Trophoblast cell (in vitro differentiated cells and primary cell): ENCODE data around the gene HMGCLL1.

Experiments used
- DNase-seq, 2 donors: peaks; one replicate each; pipeline ENCODE4 v3.0.0-alpha.2; 2016
- H2AFZ ChIP-seq: 2 replicates; pipeline ENCODE4 v1.6.1; 2013; ENCODE audit warnings: low read length, moderate library complexity, mild to moderate bottlenecking; ENCODE audit not compliant: insufficient read depth, poor library complexity
- H2AK5ac ChIP-seq: 2 replicates; pipeline ENCODE4 v1.6.1; 2013; ENCODE audit warnings: mild to moderate bottlenecking, low read length
- H2BK120ac ChIP-seq: 2 replicates; pipeline ENCODE4 v1.6.1; 2013; ENCODE audit warnings: low read length, mild to moderate bottlenecking, moderate library complexity; ENCODE audit not compliant: insufficient read depth, poor library complexity
- H2BK12ac ChIP-seq: 2 replicates; pipeline ENCODE4 v1.6.1; 2013; ENCODE audit warnings: mild to moderate bottlenecking, low read length, moderate library complexity
- H2BK5ac ChIP-seq: 2 replicates; pipeline ENCODE4 v1.6.1; 2013; ENCODE audit warnings: low read length, low read depth, moderate library complexity, mild to moderate bottlenecking; ENCODE audit not compliant: poor library complexity
- H3K14ac ChIP-seq: 2 replicates; pipeline ENCODE4 v1.6.1; 2013; ENCODE audit warnings: mild to moderate bottlenecking, low read length
- H3K18ac ChIP-seq: 2 replicates; pipeline ENCODE4 v1.6.1; 2013; ENCODE audit warnings: mild to moderate bottlenecking, low read length
- H3K23ac ChIP-seq: 2 replicates; pipeline ENCODE4 v1.6.1; 2013; ENCODE audit warnings: low read length
- H3K27ac ChIP-seq: 2 replicates; pipeline ENCODE4 v1.5.1; 2013; ENCODE audit warnings: low read depth, mild to moderate bottlenecking, inconsistent platforms, low read length, moderate library complexity
- H3K27me3 ChIP-seq: 2 replicates; pipeline ENCODE4 v1.6.1; 2013; ENCODE audit warnings: inconsistent platforms, mild to moderate bottlenecking, low read length, moderate library complexity; ENCODE audit not compliant: insufficient read depth
- H3K36me3 ChIP-seq, 2 experiments: 1 replicate in 1 of 2; 2 replicates in 1 of 2; pipeline ENCODE4 v1.6.1; 2013; ENCODE audit warnings: low read length in 2 of 2, mild to moderate bottlenecking in 2 of 2, moderate library complexity in 1 of 2; ENCODE audit not compliant: insufficient read depth in 2 of 2, control insufficient read depth in 1 of 2
- H3K4ac ChIP-seq: 2 replicates; pipeline ENCODE4 v1.6.1; 2013; ENCODE audit warnings: low read depth, mild to moderate bottlenecking, low read length, moderate library complexity
- H3K4me1 ChIP-seq, 2 experiments: 1 replicate in 1 of 2; 2 replicates in 1 of 2; pipeline ENCODE4 v1.6.1; 2013; ENCODE audit warnings: low read length in 2 of 2, mild to moderate bottlenecking in 2 of 2, moderate library complexity in 1 of 2; ENCODE audit not compliant: insufficient read depth in 2 of 2, control insufficient read depth in 1 of 2
- H3K4me2 ChIP-seq: 2 replicates; pipeline ENCODE4 v1.6.1; 2013; ENCODE audit warnings: inconsistent platforms, mild to moderate bottlenecking, low read length, moderate library complexity
- H3K4me3 ChIP-seq: 2 replicates; pipeline ENCODE4 v1.5.1; 2013; ENCODE audit warnings: mild to moderate bottlenecking, low read depth, low read length, inconsistent platforms
- H3K79me1 ChIP-seq: one replicate; pipeline ENCODE4 v1.6.1; 2013; ENCODE audit warnings: low read length
- H3K79me2 ChIP-seq: 2 replicates; pipeline ENCODE4 v1.6.1; 2013; ENCODE audit warnings: low read length, mild to moderate bottlenecking; ENCODE audit not compliant: control insufficient read depth, insufficient read depth, poor library complexity
- H3K9ac ChIP-seq: 2 replicates; pipeline ENCODE4 v1.6.1; 2013; ENCODE audit warnings: mild to moderate bottlenecking, low read length
- H3K9me3 ChIP-seq: 2 replicates; pipeline ENCODE4 v1.6.1; 2013; ENCODE audit warnings: low read depth, mild to moderate bottlenecking, control low read depth, inconsistent platforms, low read length; ENCODE audit not compliant: insufficient read depth
- H4K12ac ChIP-seq: 2 replicates; pipeline ENCODE4 v1.6.1; 2013; ENCODE audit warnings: low read depth, mild to moderate bottlenecking, low read length, moderate library complexity
- H4K8ac ChIP-seq: 2 replicates; pipeline ENCODE4 v1.6.1; 2013; ENCODE audit warnings: low read depth, mild to moderate bottlenecking, low read length, moderate library complexity
- H4K91ac ChIP-seq: one replicate; pipeline ENCODE4 v1.6.1; 2013; ENCODE audit warnings: low read depth, mild to moderate bottlenecking, low read length, moderate library complexity
- WGBS: extraction: QIAGEN DNeasy Blood & Tissue Kit; methylation state at CpG from one replicate; pipeline ENCODE4 v1.1.7; 2013; ENCODE audit warnings: missing lambda C conversion rate; ENCODE audit not compliant: insufficient read length, insufficient coverage; ENCODE audit errors: extremely low coverage; 5-methylcytosine and 5-hydroxymethylcytosine counted together

The HMGCLL1 gene

GRCh38 chr6:55433446-55434130 is 145.4 kb downstream of the HMGCLL1 start:
- H3K4me2 ChIP-seq = no peak overlapping the region
- H2AFZ ChIP-seq = no peak overlapping the region
- H4K91ac ChIP-seq = no peak overlapping the region
- H3K18ac ChIP-seq = no peak overlapping the region
- no peak overlapping the region for H3K14ac ChIP-seq
- H3K27ac ChIP-seq = no peak overlapping the region
- H3K9ac ChIP-seq = no peak overlapping the region
- no peak overlapping the region for H2AK5ac ChIP-seq
- H4K8ac ChIP-seq = no peak overlapping the region
- no peak overlapping the region for H4K12ac ChIP-seq
- no peaks in the 10 kb centered on the region for H3K36me3 ChIP-seq
- H3K23ac ChIP-seq = no peak overlapping the region
- H2BK12ac ChIP-seq = no peak overlapping the region
- H3K79me1 ChIP-seq = no peaks in the 10 kb centered on the region
- H2BK5ac ChIP-seq = no peak overlapping the region
- H3K4me1 ChIP-seq = no peaks in the 10 kb centered on the region
- peak in 1 of 2 donors; percentile 36 for DNase-seq
- H3K79me2 ChIP-seq = no peaks in the 10 kb centered on the region
- H3K9me3 ChIP-seq = no peaks in the 10 kb centered on the region
- H3K4me3 ChIP-seq = no peak overlapping the region
- no peak overlapping the region for H3K4ac ChIP-seq
- no peak overlapping the region for H2BK120ac ChIP-seq
- no CpG with 5 or more reads among the region's 2 CpGs for whole genome bisulfite sequencing
- H3K27me3 ChIP-seq = no peaks in the 10 kb centered on the region

- H3K27me3 ChIP-seq = no peaks in the 10 kb centered on the region
- H2BK120ac ChIP-seq = no peak overlapping the region
- no CpG with 5 or more reads among the region's 2 CpGs for WGBS
- H3K4me3 ChIP-seq = no peak overlapping the region
- no peak overlapping the region for H2BK5ac ChIP-seq
- H4K8ac ChIP-seq = no peak overlapping the region
- H2BK12ac ChIP-seq = no peak overlapping the region
- H3K23ac ChIP-seq = no peak overlapping the region
- H3K27ac ChIP-seq = no peak overlapping the region
- no peak overlapping the region for H3K18ac ChIP-seq
- no peak overlapping the region for H3K14ac ChIP-seq
- no peak overlapping the region for H4K91ac ChIP-seq
- no peaks in the 10 kb centered on the region for H3K79me2 ChIP-seq
- no peak overlapping the region for H3K4ac ChIP-seq
- no peak overlapping the region for H2AK5ac ChIP-seq
- H3K79me1 ChIP-seq = no peaks in the 10 kb centered on the region
- no peak overlapping the region for H3K9ac ChIP-seq
- H3K4me2 ChIP-seq = no peak overlapping the region
- H3K36me3 ChIP-seq = no peaks in the 10 kb centered on the region
- no peak overlapping the region for H2AFZ ChIP-seq
- no peaks in the 10 kb centered on the region for H3K4me1 ChIP-seq
- H3K9me3 ChIP-seq = no peaks in the 10 kb centered on the region
- no peak for DNase-seq
- no peak overlapping the region for H4K12ac ChIP-seq
Observed at GRCh38 chr6:55423933-55424332, 155.1 kb downstream of the HMGCLL1 start.

GRCh38 chr6:55410674-55411073 is 168.3 kb downstream of the HMGCLL1 start:
- Histone ChIP-seq H2BK120ac (no peak overlapping the region), H3K4ac (no peak overlapping the region), H3K9ac (no peak overlapping the region), H3K9me3 (no peaks in the 10 kb centered on the region), H3K23ac (no peak overlapping the region), H3K79me1 (no peaks in the 10 kb centered on the region), H3K18ac (no peak overlapping the region), H3K79me2 (no peaks in the 10 kb centered on the region), H3K4me3 (no peak overlapping the region), H2BK5ac (no peak overlapping the region), H3K27ac (no peak overlapping the region), H2AFZ (no peak overlapping the region), H3K4me1 (no peaks in the 10 kb centered on the region), H3K27me3 (no peaks in the 10 kb centered on the region), H3K14ac (no peak overlapping the region), H4K91ac (no peak overlapping the region), H2AK5ac (no peak overlapping the region), H3K36me3 (no peaks in the 10 kb centered on the region), H2BK12ac (no peak overlapping the region), H4K12ac (no peak overlapping the region), H4K8ac (no peak overlapping the region), H3K4me2 (no peak overlapping the region)
- DNase-seq = peak in 1 of 2 donors; percentile 6

- peak; percentile 13 to 25 for DNase-seq
- H2AK5ac ChIP-seq = no peak overlapping the region
- no peaks in the 10 kb centered on the region for H3K9me3 ChIP-seq
- H3K27me3 ChIP-seq = no peaks in the 10 kb centered on the region
- H3K4me3 ChIP-seq = no peak overlapping the region
- H2BK5ac ChIP-seq = no peak overlapping the region
- no peak overlapping the region for H2BK120ac ChIP-seq
- no peak overlapping the region for H3K4me2 ChIP-seq
- no peak overlapping the region for H3K9ac ChIP-seq
- no peak overlapping the region for H3K18ac ChIP-seq
- no peak overlapping the region for H3K23ac ChIP-seq
- H3K36me3 ChIP-seq = no peaks in the 10 kb centered on the region
- no CpG with 5 or more reads among the region's 7 CpGs for WGBS
- no peaks in the 10 kb centered on the region for H3K79me2 ChIP-seq
- no peak overlapping the region for H2BK12ac ChIP-seq
- no peaks in the 10 kb centered on the region for H3K4me1 ChIP-seq
- H3K14ac ChIP-seq = no peak overlapping the region
- H4K12ac ChIP-seq = no peak overlapping the region
- no peaks in the 10 kb centered on the region for H3K79me1 ChIP-seq
- no peak overlapping the region for H3K27ac ChIP-seq
- H4K8ac ChIP-seq = no peak overlapping the region
- no peak overlapping the region for H4K91ac ChIP-seq
- H3K4ac ChIP-seq = no peak overlapping the region
- H2AFZ ChIP-seq = no peak overlapping the region
Observed at GRCh38 chr6:55405474-55406235, 173.3 kb downstream of the HMGCLL1 start.
